GM12891 (cell line): ENCODE data around the gene POLE3.
"Not testable (repeated sequence)": the region's sequence is repeated elsewhere in the genome, so short reads cannot be mapped to it uniquely, and the experiment has no call there.

Experiments
- DNase-seq: peaks from one replicate; pipeline ENCODE4 v3.0.0; 2011; ENCODE audit warnings: low spot score; ENCODE audit not compliant: insufficient read length
- FAIRE-seq: peaks from 2 replicates; lab custom pipeline; 2011; peaks lifted over from hg19 to GRCh38; lab: Jason Lieb, UNC
- PAX5 ChIP-seq: IDR thresholded peaks from 2 replicates; pipeline ENCODE4 v1.6.1; 2011; ENCODE audit warnings: low read length, moderate library complexity, mild to moderate bottlenecking; ENCODE audit not compliant: insufficient read depth, severe bottlenecking
- POLR2A ChIP-seq: IDR thresholded peaks from 2 replicates; pipeline ENCODE4 v1.6.1; 2011; ENCODE audit warnings: low read depth, low read length, control low read depth
- POLR2AphosphoS5 ChIP-seq: IDR thresholded peaks from 2 replicates; pipeline ENCODE4 v1.6.1; 2011; ENCODE audit warnings: low read depth, low read length, control low read depth
- POU2F2 ChIP-seq: IDR thresholded peaks from 2 replicates; pipeline ENCODE4 v1.6.1; 2011; ENCODE audit warnings: low read depth, mild to moderate bottlenecking, control low read depth, low read length, moderate library complexity
- SPI1 ChIP-seq: IDR thresholded peaks from 2 replicates; pipeline ENCODE4 v1.6.1; 2011; ENCODE audit warnings: low read depth, low read length, control low read depth
- TAF1 ChIP-seq: IDR thresholded peaks from 2 replicates; pipeline ENCODE4 v1.6.1; 2011; ENCODE audit warnings: low read depth, low read length, control low read depth

POLE3 gene

GRCh38 chr9:113368348-113368981, 42.0 kb downstream of the POLE3 start:
- no peak for DNase-seq
- TF ChIP-seq POLR2AphosphoS5 (no peak), PAX5 (no peak), POLR2A (no peak), SPI1 (no peak), TAF1 (no peak), POU2F2 (no peak)
- no peak for FAIRE-seq

- DNase-seq, FAIRE-seq: not testable (repeated sequence)
Measured at GRCh38 chr9:113365652-113366051, 44.8 kb downstream of the POLE3 start.

GRCh38 chr9:113364951-113365350, 45.5 kb downstream of the POLE3 start:
- FAIRE-seq (no peak), DNase-seq (no peak)
- TF ChIP-seq POLR2AphosphoS5 (no peak), POLR2A (no peak), POU2F2 (no peak), PAX5 (no peak), TAF1 (no peak), SPI1 (no peak)

- DNase-seq (no peak), FAIRE-seq (no peak)
- TF ChIP-seq POLR2A (no peak), POU2F2 (no peak), TAF1 (no peak), POLR2AphosphoS5 (no peak), SPI1 (no peak), PAX5 (no peak)
Measured at GRCh38 chr9:113363336-113363735, 47.1 kb downstream of the POLE3 start.

GRCh38 chr9:113361304-113362018, 49.0 kb downstream of the POLE3 start:
- FAIRE-seq (no peak), DNase-seq (no peak)
- TF ChIP-seq TAF1: no peak
- no peak for TF ChIP-seq POU2F2
- TF ChIP-seq PAX5: no peak
- no peak for TF ChIP-seq SPI1
- TF ChIP-seq POLR2AphosphoS5: no peak
- no peak for TF ChIP-seq POLR2A

GRCh38 chr9:113360242-113360842, 50.1 kb downstream of the POLE3 start:
- TF ChIP-seq PAX5: no peak
- TF ChIP-seq POLR2AphosphoS5: no peak
- TF ChIP-seq POU2F2: no peak
- no peak for TF ChIP-seq TAF1
- no peak for TF ChIP-seq SPI1
- no peak for TF ChIP-seq POLR2A
- no peak for DNase-seq
- no peak for FAIRE-seq

- no peak for FAIRE-seq
- DNase-seq: no peak
- TF ChIP-seq POLR2AphosphoS5: no peak
- TF ChIP-seq TAF1: no peak
- no peak for TF ChIP-seq POU2F2
- TF ChIP-seq POLR2A: no peak
- TF ChIP-seq PAX5: no peak
- TF ChIP-seq SPI1: no peak
Measured at GRCh38 chr9:113359385-113359784, 51.1 kb downstream of the POLE3 start.
